HAP-1 (cell line): ENCODE data around the gene VEGFD.
"Not testable (repeated sequence)": the region's sequence is repeated elsewhere in the genome, so short reads cannot be mapped to it uniquely, and the experiment has no call there.

Experiments
- DNase-seq, 2 experiments: peaks; one replicate each; pipeline ENCODE4 v3.0.0-alpha.2; 2016 to 2020; ENCODE audit warnings: low spot score in 2 of 2
- H3K27me3 ChIP-seq: fragments of 250-450 bp; sonication (Bioruptor Pico); 2 replicates; pipeline ENCODE4 v1.5.1; 2020; ENCODE audit warnings: low read depth, mild to moderate bottlenecking, moderate library complexity
- H3K36me3 ChIP-seq: fragments of 250-450 bp; sonication (Bioruptor Pico); replicated peaks from 2 replicates; pipeline ENCODE4 v1.5.1; 2020; ENCODE audit warnings: mild to moderate bottlenecking
- H3K4me1 ChIP-seq: fragments of 250-450 bp; sonication (Bioruptor Pico); 2 replicates; pipeline ENCODE4 v1.5.1; 2020; ENCODE audit warnings: mild to moderate bottlenecking
- H3K4me3 ChIP-seq: fragments of 250-450 bp; sonication (Bioruptor Pico); 2 replicates; pipeline ENCODE4 v1.5.1; 2020; ENCODE audit warnings: mild to moderate bottlenecking, moderate library complexity
- H3K9me3 ChIP-seq: fragments of 250-450 bp; sonication (Bioruptor Pico); 2 replicates; pipeline ENCODE4 v1.5.1; 2020; ENCODE audit warnings: mild to moderate bottlenecking, moderate library complexity
- in situ Hi-C: fragments of 300-500 bp; cut with MboI; formaldehyde crosslinking; loops from 3 replicates; pipeline ENCODE4 v1.14.3; 2020; ENCODE audit warnings: low sequenced_read_pairs, inconsistent platforms, mixed read lengths

Gene VEGFD

GRCh38 chrX:15314472-15314871 lies 69.7 kb downstream of the VEGFD start:
- no peak for DNase-seq
- Histone ChIP-seq H3K27me3 (no peaks in the 10 kb centered on the region), H3K4me3 (no peak overlapping the region), H3K4me1 (no peaks in the 10 kb centered on the region; the same call in 1 of the 2 replicates), H3K9me3 (no peaks in the 10 kb centered on the region), H3K36me3 (peaks cover 5% of the 10 kb centered on the region)
- in situ Hi-C loops = no loop called here

- no peaks in the 10 kb centered on the region for H3K27me3 ChIP-seq
- in situ Hi-C loops = no loop called here
- no peak for DNase-seq
- H3K4me1 ChIP-seq = no peaks in the 10 kb centered on the region; the same call in 1 of the 2 replicates
- no peak overlapping the region for H3K4me3 ChIP-seq
- H3K9me3 ChIP-seq = no peaks in the 10 kb centered on the region
- no peaks in the 10 kb centered on the region for H3K36me3 ChIP-seq
These were observed 73.1 kb downstream of the VEGFD start for GRCh38 chrX:15311119-15311518.

GRCh38 chrX:15310117-15310516 lies 74.1 kb downstream of the VEGFD start:
- no peak overlapping the region for H3K4me3 ChIP-seq
- H3K27me3 ChIP-seq = no peaks in the 10 kb centered on the region
- no peaks in the 10 kb centered on the region for H3K36me3 ChIP-seq
- in situ Hi-C loops = no loop called here
- H3K9me3 ChIP-seq = no peaks in the 10 kb centered on the region
- no peak for DNase-seq
- H3K4me1 ChIP-seq = no peaks in the 10 kb centered on the region; the same call in 1 of the 2 replicates

- H3K27me3 ChIP-seq, in situ Hi-C loops, H3K9me3 ChIP-seq: not testable (repeated sequence)
These were observed 78.3 kb downstream of the VEGFD start for GRCh38 chrX:15305899-15306298.

GRCh38 chrX:15301924-15302323 lies 82.3 kb downstream of the VEGFD start:
- H3K4me3 ChIP-seq = no peak overlapping the region
- no peak for DNase-seq
- no peaks in the 10 kb centered on the region; the same call in 1 of the 2 replicates for H3K27me3 ChIP-seq
- no peaks in the 10 kb centered on the region for H3K9me3 ChIP-seq
- no peaks in the 10 kb centered on the region for H3K36me3 ChIP-seq
- in situ Hi-C loops = no loop called here
- H3K4me1 ChIP-seq = no peaks in the 10 kb centered on the region

More at GRCh38 chrX:15305899-15306298, 78.3 kb downstream of the VEGFD start:
- not testable (repeated sequence) for H3K36me3 ChIP-seq, DNase-seq, H3K4me3 ChIP-seq, H3K4me1 ChIP-seq

- peak in 1 of 2 experiments; percentile 19 for DNase-seq
These were observed 84.0 kb downstream of the VEGFD start for GRCh38 chrX:15299941-15300851.

GRCh38 chrX:15298780-15299179 lies 85.4 kb downstream of the VEGFD start:
- H3K4me1 ChIP-seq = no peaks in the 10 kb centered on the region
- H3K4me3 ChIP-seq = no peak overlapping the region
- no peaks in the 10 kb centered on the region for H3K9me3 ChIP-seq
- H3K36me3 ChIP-seq = no peaks in the 10 kb centered on the region
- DNase-seq = no peak
- H3K27me3 ChIP-seq = no peaks in the 10 kb centered on the region; the same call in 1 of the 2 replicates
- in situ Hi-C loops = no loop called here

More at GRCh38 chrX:15299941-15300851, 84.0 kb downstream of the VEGFD start:
- Histone ChIP-seq H3K9me3 (no peaks in the 10 kb centered on the region), H3K27me3 (no peaks in the 10 kb centered on the region; the same call in 1 of the 2 replicates), H3K4me3 (no peak overlapping the region), H3K4me1 (no peaks in the 10 kb centered on the region), H3K36me3 (no peaks in the 10 kb centered on the region)
- in situ Hi-C loops = no loop called here

- Histone ChIP-seq H3K4me1 (no peaks in the 10 kb centered on the region), H3K4me3 (no peak overlapping the region), H3K27me3 (no peaks in the 10 kb centered on the region; the same call in 1 of the 2 replicates), H3K9me3 (no peaks in the 10 kb centered on the region), H3K36me3 (no peaks in the 10 kb centered on the region)
- in situ Hi-C loops = no loop called here
- no peak for DNase-seq
These were observed 86.0 kb downstream of the VEGFD start for GRCh38 chrX:15298201-15298600.
